GM19023 (cell line): Measurements from ENCODE around the gene TMC8.
"Not testable (repeated sequence)": the region's sequence is repeated elsewhere in the genome, so short reads cannot be mapped to it uniquely, and the experiment has no call there.

Source experiments
- ATAC-seq: cut with Tn5 transposase; IDR thresholded peaks from one replicate; pipeline ENCODE4 v1.9.1; 2021; ENCODE audit warnings: mild to moderate bottlenecking, moderate library complexity; ENCODE audit not compliant: unreplicated experiment

The TMC8 gene

GRCh38 chr17:78130437-78131101 is at the start of gene TMC8:
Gene TMC8, plus strand, starts transcription at chr17:78130771. Its CDS starts 818 bp downstream, at chr17:78131589.
- ATAC-seq, result no peak

GRCh38 chr17:78081551-78081950 is 49.0 kb upstream of the TMC8 start:
- no peak for ATAC-seq

GRCh38 chr17:78082355-78082872 is 48.2 kb upstream of the TMC8 start:
- not testable (repeated sequence) for ATAC-seq

DNA sequence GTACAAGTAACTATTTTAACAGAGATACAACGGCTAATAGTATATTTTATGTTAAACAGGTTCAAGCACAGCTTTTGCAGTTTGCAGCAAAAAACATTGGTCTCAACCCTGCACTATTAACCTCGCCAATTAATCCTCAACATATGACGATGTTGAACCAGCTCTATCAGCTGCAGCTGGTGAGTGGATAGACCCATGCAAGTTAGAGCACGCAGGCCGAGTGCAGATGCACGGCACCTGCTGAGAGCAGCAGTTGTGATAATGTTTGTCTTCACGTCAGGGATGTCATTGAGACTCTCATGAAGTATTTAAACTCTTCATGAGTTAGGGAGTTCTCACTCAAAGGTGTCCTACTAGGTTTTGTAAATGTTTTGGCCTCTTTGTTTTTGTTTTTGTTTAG is 47.6 kb upstream of the TMC8 start:
- no peak for ATAC-seq

DNA sequence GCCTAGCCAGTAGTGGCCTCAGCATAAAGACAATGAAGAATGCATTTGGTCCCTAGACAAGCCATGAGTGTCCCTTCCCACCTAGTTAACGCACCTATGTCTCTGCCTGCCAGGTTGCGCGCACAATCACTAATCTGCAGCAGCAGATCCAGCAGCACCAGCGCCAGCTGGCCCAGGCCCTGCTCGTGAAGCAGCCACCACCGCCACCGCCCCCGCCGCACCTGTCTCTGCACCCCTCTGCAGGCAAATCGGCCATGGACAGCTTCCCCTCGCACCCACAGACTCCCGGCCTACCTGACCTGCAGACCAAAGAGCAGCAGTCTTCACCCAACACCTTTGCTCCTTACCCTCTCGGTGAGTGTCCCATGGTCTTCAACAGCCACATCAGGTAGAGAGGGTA is 43.8 kb upstream of the TMC8 start:
- no peak for ATAC-seq

DNA sequence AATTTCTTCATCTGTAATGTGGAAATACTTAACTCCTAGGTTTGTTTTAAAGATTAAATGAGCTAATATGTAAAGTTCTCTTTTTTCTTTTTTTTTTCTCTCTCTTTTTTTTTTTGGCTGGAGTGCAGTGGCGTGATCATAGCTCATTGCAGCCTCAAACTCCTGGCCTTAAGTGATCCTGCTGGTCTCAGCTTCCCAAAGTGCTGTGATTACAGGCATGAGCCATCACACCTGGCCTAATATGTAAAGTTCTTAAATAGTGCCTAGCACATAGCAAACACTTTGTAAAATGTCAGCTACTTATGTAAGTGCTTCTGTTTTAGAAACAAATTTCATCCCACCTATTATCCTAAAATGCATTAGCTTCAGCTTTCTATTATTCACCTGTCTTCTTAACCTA is 42.0 kb upstream of the TMC8 start:
- ATAC-seq, result no peak

- no peak for ATAC-seq
Measured at GRCh38 chr17:78089576-78090281, 40.8 kb upstream of the TMC8 start.

- no peak for ATAC-seq
Measured at GRCh38 chr17:78092794-78093324, 37.7 kb upstream of the TMC8 start.

GRCh38 chr17:78095035-78095434 is 35.5 kb upstream of the TMC8 start:
- no peak for ATAC-seq

- ATAC-seq, result no peak
Measured at GRCh38 chr17:78096093-78096492, 34.5 kb upstream of the TMC8 start.

GRCh38 chr17:78101112-78101511 is 29.5 kb upstream of the TMC8 start:
- ATAC-seq, result no peak

- ATAC-seq, result no peak
Measured at GRCh38 chr17:78101542-78101941, 29.0 kb upstream of the TMC8 start.

DNA sequence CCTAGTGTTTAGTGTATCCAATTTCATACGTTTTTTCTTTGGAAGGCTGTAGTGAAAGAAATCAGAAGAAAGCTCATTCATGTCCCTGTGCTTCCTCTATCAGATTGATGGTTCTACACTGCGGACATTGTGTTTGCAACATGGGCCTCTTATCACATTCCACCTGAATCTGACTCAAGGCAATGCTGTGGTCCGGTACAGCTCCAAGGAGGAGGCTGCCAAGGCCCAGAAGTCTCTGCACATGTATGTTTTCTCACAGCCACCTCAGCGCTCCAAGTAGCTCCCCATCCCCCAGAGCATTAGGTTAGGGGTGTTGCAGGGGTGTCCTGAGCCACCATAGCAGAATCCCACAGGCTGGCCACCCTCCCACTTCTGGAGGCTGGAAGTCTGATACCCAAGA is 27.3 kb upstream of the TMC8 start:
- no peak for ATAC-seq

GRCh38 chr17:78104540-78104941 is 26.0 kb upstream of the TMC8 start:
- no peak for ATAC-seq

GRCh38 chr17:78105101-78105500 is 25.5 kb upstream of the TMC8 start:
- no peak for ATAC-seq

GRCh38 chr17:78105551-78105950 is 25.0 kb upstream of the TMC8 start:
- ATAC-seq, result no peak

DNA sequence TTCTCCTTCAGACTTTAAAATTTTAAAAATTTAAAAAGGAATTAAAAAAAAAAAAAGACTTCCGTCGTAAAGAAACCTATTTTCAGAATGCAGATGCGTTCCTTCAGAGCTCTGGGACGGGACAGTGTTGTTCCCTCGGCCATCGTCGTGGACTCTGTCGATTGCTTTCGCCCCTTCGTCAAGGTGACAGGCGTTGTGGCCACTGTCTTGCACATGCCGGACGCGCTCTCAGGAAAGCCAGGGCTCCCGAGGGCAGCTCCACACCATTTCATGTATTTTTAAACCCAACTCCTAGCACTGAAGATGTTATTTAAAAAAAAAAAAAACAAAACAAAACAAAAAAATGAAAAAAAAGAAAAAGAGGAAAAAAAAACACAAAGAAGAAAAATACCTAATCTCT is 24.4 kb upstream of the TMC8 start:
- no peak for ATAC-seq

DNA sequence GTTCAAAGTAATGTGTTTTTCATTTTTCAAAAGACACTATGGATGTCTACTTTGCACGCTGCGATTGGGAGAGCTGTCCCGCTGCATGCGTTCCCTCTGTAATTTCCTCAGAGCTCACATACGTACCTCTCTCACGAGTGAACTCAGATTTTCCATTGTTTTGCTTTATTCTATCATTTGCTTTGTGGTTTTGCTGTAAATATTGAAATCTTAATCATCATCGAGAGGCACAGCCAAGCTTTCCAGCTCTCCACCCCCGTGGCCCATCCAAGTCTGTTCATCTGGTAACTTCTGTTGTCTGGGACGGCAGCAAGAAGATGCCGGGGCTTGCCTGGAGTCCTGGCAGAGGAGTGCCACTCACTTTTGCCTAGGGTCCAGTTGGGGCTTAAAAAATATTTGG is 23.1 kb upstream of the TMC8 start:
- no peak for ATAC-seq

DNA sequence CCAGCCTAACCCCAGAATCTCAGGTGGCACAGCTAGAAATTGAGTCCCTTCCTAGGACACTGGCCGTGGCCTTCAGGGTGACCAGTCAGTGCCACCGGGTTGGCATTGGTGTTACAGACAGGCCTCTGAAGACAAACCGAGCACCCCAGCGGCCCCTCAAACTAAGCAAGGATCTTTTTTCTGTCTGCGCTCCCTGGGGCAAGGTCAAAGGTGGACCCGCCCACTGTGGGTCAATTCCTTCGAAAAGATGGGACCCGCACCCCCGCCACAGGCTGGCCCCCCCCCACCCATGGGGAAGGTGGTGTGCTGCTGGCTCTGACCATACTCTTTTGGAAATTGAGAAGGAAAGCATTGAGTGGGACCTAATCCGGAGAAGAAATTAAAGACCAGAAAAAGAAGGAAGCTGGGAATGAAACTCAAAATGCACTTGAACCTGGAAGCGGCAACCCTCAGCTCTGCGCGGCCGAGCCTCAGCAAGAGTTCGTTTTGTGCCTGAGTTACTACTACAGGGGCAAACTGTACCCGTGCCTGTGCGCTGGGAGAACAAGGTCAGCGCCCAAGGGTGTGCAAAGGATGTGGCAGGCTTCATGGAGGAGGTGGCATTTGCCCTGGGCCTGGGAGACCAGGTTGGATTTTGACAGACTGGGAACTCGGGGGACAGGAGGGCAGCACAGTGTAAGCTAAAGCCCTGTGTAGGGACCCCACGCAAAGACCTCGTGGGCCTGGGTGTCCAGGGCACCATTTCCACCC is 22.4 kb upstream of the TMC8 start:
- ATAC-seq, result no peak

DNA sequence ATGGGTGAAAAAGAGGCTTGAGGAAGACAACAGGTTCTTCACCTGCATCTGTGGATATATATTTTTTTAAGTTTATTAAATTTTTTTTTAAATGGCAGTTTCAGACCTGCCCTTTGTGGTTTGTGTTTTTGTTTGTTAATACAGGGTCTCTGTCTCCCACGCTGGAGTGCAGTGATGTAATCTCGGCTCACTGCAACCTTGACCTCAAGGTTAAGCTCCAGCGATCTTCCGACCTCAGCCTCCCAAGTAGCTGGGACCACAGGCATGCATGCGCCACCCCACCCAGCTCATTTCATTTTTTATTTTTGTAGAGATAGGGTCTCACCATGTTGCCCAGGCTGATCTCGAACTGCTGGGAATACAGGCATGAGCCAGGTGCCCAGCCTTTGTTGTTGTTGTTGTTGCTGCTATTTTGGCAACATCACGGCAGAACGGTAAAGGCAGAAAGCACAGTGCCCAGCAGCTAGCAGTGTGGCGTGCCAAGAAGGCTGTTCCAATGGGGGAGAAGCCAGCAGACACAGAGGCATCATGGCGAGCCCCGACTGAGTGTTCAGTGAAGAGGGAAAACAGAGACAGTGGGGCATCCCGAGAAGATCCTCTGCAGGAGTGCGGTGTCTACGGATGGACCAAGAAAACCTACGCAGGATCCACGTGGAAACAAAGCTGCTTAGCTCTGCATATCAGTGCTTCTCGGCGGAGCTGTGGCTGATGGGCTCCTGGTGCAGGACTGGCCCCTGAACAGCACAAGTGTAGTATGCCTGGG is 21.7 kb upstream of the TMC8 start:
- no peak for ATAC-seq

GRCh38 chr17:78109489-78109761 is 21.1 kb upstream of the TMC8 start:
- ATAC-seq, result no peak
